Left cardiac atrium (tissue), 4 donors: Measurements from ENCODE around the gene MEIKIN. TPM values are rescaled to one million over a fixed set of nuclear protein-coding genes. Genes with fewer than 3 reads are reported as not detected.
A peak's percentile ranks its signal among the peaks of the same experiment; 100 is the strongest.
"Not testable (repeated sequence)": the region's sequence is repeated elsewhere in the genome, so short reads cannot be mapped to it uniquely, and the experiment has no call there.

ENCODE experiments used
- ATAC-seq, 2 donors: fragments of 200-7000 bp; cut with Tn5 transposase; one replicate each; pipeline ENCODE4 v1.9.1; 2020; ENCODE audit warnings: mild to moderate bottlenecking in 2 of 2, moderate library complexity in 2 of 2
- DNase-seq: peaks from one replicate; pipeline ENCODE4 v3.0.0-alpha.2; 2020
- intact Hi-C, 2 donors: fragments of 100-400 bp; cut with DNase I; formaldehyde crosslinking; loops; one replicate each; pipeline versions ENCODE4 v1.14.1 to v1.15.1; 2022 to 2023
- total RNA-seq, 2 donors: library from RNA; stranded (reverse); fragmentation: NEBNext Ultra II Directional; extraction: Animal tissue kit (Norgen Biotek cat#: 25700); gene quantifications; one replicate each; pipeline ENCODE4 v1.2.1, GENCODE V29; 2021
- donor health status: DM: no; HTN: yes; CAD: no.
- donor health status: DM: no; HTN: yes; CAD: no; lungs with severe emphysema.
- donor health status: DM: yes; HTN: yes; CAD: no.
- donor health status: Dilated cardiomyopathy.

MEIKIN gene
- total RNA-seq, 2 donors from 2014 or later: not detected

- DNase-seq, ATAC-seq, intact Hi-C loops: not testable (repeated sequence)
These were observed 112.8 kb downstream of the MEIKIN start for GRCh38 chr5:131832702-131833101.

- DNase-seq (no peak), ATAC-seq (no peak)
- intact Hi-C loops: no loop called here
These were observed 120.0 kb downstream of the MEIKIN start for GRCh38 chr5:131825404-131826013.

GRCh38 chr5:131824631-131825030, 120.8 kb downstream of the MEIKIN start:
- no peak for ATAC-seq
- no peak for DNase-seq
- intact Hi-C loops: no loop called here

GRCh38 chr5:131821221-131821620, 124.2 kb downstream of the MEIKIN start:
- DNase-seq (no peak), ATAC-seq (no peak)
- intact Hi-C loops: no loop called here

- ATAC-seq (no peak), DNase-seq (no peak)
- intact Hi-C loops: loop anchor here in 1 of 2 donors (10.0 kb wide), 1 partner anchor 187 kb away; no protein-coding TSS in a partner anchor
These were observed 127.3 kb downstream of the MEIKIN start for GRCh38 chr5:131818001-131818724.

- intact Hi-C loops: loop anchor here in 1 of 2 donors (10.0 kb wide), 1 partner anchor 190 kb away; no protein-coding TSS in a partner anchor
- no peak for ATAC-seq
These were observed 130.5 kb downstream of the MEIKIN start for GRCh38 chr5:131814990-131815389.

GRCh38 chr5:131812371-131813160, 132.9 kb downstream of the MEIKIN start:
- ATAC-seq (no peak), DNase-seq (no peak)
- intact Hi-C loops: loop anchor here in 1 of 2 donors (10.0 kb wide), 1 partner anchor 192 kb away; no protein-coding TSS in a partner anchor

More at GRCh38 chr5:131814990-131815389, 130.5 kb downstream of the MEIKIN start:
- DNase-seq: no peak

- intact Hi-C loops: loop anchor here (2.0 to 10.0 kb wide), 2 partner anchors 194 to 198 kb away; no protein-coding TSS in a partner anchor
- ATAC-seq: peak; percentile 76 to 78
These were observed 134.8 kb downstream of the MEIKIN start for GRCh38 chr5:131810510-131811249.

GRCh38 chr5:131796793-131797693, 148.4 kb downstream of the MEIKIN start, which contains the start of gene FNIP1:
Gene FNIP1 (minus strand): TSS chr5:131797017. CDS start chr5:131796921, 96 bp downstream.
- DNase-seq (peak; percentile 100), ATAC-seq (peak; percentile 98 to 99)
- intact Hi-C loops: loop anchor here in 1 of 2 donors (2.0 kb wide), 1 partner anchor 162 kb away; the partner anchor contains the start of gene RAPGEF6

More at GRCh38 chr5:131810510-131811249, 134.8 kb downstream of the MEIKIN start:
- no peak for DNase-seq

GRCh38 chr5:131795879-131796792, 149.3 kb downstream of the MEIKIN start:
- DNase-seq (peak; percentile 83), ATAC-seq (peak; percentile 80)
- intact Hi-C loops: loop anchor here in 1 of 2 donors (2.0 kb wide), 1 partner anchor 161 kb away; the partner anchor contains the start of gene RAPGEF6

GRCh38 chr5:131795228-131795627, 150.2 kb downstream of the MEIKIN start:
- intact Hi-C loops: no loop called here
- DNase-seq: no peak
- ATAC-seq: no peak

GRCh38 chr5:131794586-131794985, 150.9 kb downstream of the MEIKIN start:
- DNase-seq (no peak), ATAC-seq (no peak)
- intact Hi-C loops: no loop called here

GRCh38 chr5:131792896-131793295, 152.6 kb downstream of the MEIKIN start:
- no peak for ATAC-seq
- intact Hi-C loops: no loop called here
- DNase-seq: no peak

- intact Hi-C loops: no loop called here
- DNase-seq (no peak), ATAC-seq (no peak)
These were observed 153.6 kb downstream of the MEIKIN start for GRCh38 chr5:131791866-131792265.

GRCh38 chr5:131790550-131790949, 154.9 kb downstream of the MEIKIN start:
- no peak for ATAC-seq
- DNase-seq: no peak
- intact Hi-C loops: no loop called here

- DNase-seq: no peak
- intact Hi-C loops: no loop called here
- no peak for ATAC-seq
These were observed 155.7 kb downstream of the MEIKIN start for GRCh38 chr5:131789765-131790164.

GRCh38 chr5:131787736-131788135, 157.7 kb downstream of the MEIKIN start:
- DNase-seq (no peak), ATAC-seq (no peak)
- intact Hi-C loops: no loop called here
